ENCODE data around the gene RFX2.

The RFX2 gene

GRCh38 chr19:6103217-6103644 lies 7.1 kb downstream of the RFX2 start:
- DNase-seq, result no peak

- DNase-seq, result no peak
Measured at GRCh38 chr19:6101991-6102390, 8.3 kb downstream of the RFX2 start.

GRCh38 chr19:6101291-6101825 lies 8.9 kb downstream of the RFX2 start:
- DNase-seq, result no peak

GRCh38 chr19:6100284-6100915 lies 9.9 kb downstream of the RFX2 start:
- DNase-seq, result no peak

GRCh38 chr19:6099599-6099998 lies 10.7 kb downstream of the RFX2 start:
- no peak for DNase-seq

GRCh38 chr19:6099033-6099432 lies 11.3 kb downstream of the RFX2 start:
- no peak for DNase-seq

- DNase-seq, result no peak
Measured at GRCh38 chr19:6098574-6098973, 11.7 kb downstream of the RFX2 start.

GRCh38 chr19:6097911-6098310 lies 12.4 kb downstream of the RFX2 start:
- no peak for DNase-seq

GRCh38 chr19:6095760-6096159 lies 14.5 kb downstream of the RFX2 start:
- no peak for DNase-seq

- DNase-seq, result no peak
Measured at GRCh38 chr19:6092329-6093286, 17.7 kb downstream of the RFX2 start.

- DNase-seq, result no peak
Measured at GRCh38 chr19:6091771-6092291, 18.5 kb downstream of the RFX2 start.

- DNase-seq, result no peak
Measured at GRCh38 chr19:6090634-6091033, 19.7 kb downstream of the RFX2 start.

GRCh38 chr19:6088602-6089049 lies 21.7 kb downstream of the RFX2 start:
- no peak for DNase-seq

GRCh38 chr19:6087074-6087571 lies 23.2 kb downstream of the RFX2 start:
- DNase-seq, result no peak

- no peak for DNase-seq
Measured at GRCh38 chr19:6086068-6086788, 24.1 kb downstream of the RFX2 start.

- no peak for DNase-seq
Measured at GRCh38 chr19:6084821-6085220, 25.5 kb downstream of the RFX2 start.

GRCh38 chr19:6079107-6079506 lies 31.2 kb downstream of the RFX2 start:
- no peak for DNase-seq

GRCh38 chr19:6078068-6078467 lies 32.2 kb downstream of the RFX2 start:
- no peak for DNase-seq

GRCh38 chr19:6076675-6077463 lies 33.4 kb downstream of the RFX2 start:
- DNase-seq, result no peak

- no peak for DNase-seq
Measured at GRCh38 chr19:6076291-6076665, 34.0 kb downstream of the RFX2 start.

- DNase-seq, result no peak
Measured at GRCh38 chr19:6074709-6075403, 35.4 kb downstream of the RFX2 start.
